SK-N-SH treated with all-trans-retinoic acid at 6 μM for 48 hours (cell line): ENCODE data around the gene ACOXL.

Experiments used
- ATAC-seq: fragments of 200-7000 bp; cut with Tn5 transposase; 3 replicates; pipeline ENCODE4 v1.9.1; 2020; ENCODE audit warnings: mild to moderate bottlenecking, moderate library complexity
- ARNTL ChIP-seq: fragments of 450-650 bp; formaldehyde crosslinking; IDR thresholded peaks from 2 replicates; pipeline ENCODE4 v1.5.0; 2020; ENCODE audit warnings: low read depth, mild to moderate bottlenecking, moderate library complexity, borderline replicate concordance
- BACH2 ChIP-seq: fragments of 250-450 bp; sonication (Bioruptor Pico); IDR thresholded peaks from 2 replicates; pipeline ENCODE4 v1.9.0; 2021; ENCODE audit warnings: mild to moderate bottlenecking, borderline replicate concordance
- CREB5 ChIP-seq: fragments of 250-450 bp; sonication (Bioruptor Pico); IDR thresholded peaks from 2 replicates; pipeline ENCODE4 v1.5.1; 2020; ENCODE audit warnings: low read depth, mild to moderate bottlenecking, moderate library complexity
- CSDC2 ChIP-seq: fragments of 250-450 bp; sonication (Bioruptor Pico); IDR thresholded peaks from 2 replicates; pipeline ENCODE4 v1.5.0; 2020; ENCODE audit warnings: mild to moderate bottlenecking, moderate library complexity
- CSRNP3 ChIP-seq: fragments of 250-450 bp; sonication (Bioruptor Pico); IDR thresholded peaks from 2 replicates; pipeline ENCODE4 v1.5.1; 2021; ENCODE audit warnings: mild to moderate bottlenecking, moderate library complexity
- GLIS3 ChIP-seq: fragments of 250-450 bp; sonication (Bioruptor Pico); IDR thresholded peaks from 2 replicates; pipeline ENCODE4 v1.5.0; 2020; ENCODE audit warnings: mild to moderate bottlenecking, moderate library complexity
- ISL1 ChIP-seq: fragments of 250-450 bp; sonication (Bioruptor Pico); IDR thresholded peaks from 2 replicates; pipeline ENCODE4 v2.1.2; 2022; ENCODE audit warnings: mild to moderate bottlenecking, moderate library complexity
- OSR1 ChIP-seq: fragments of 250-450 bp; sonication (Bioruptor Pico); IDR thresholded peaks from 2 replicates; pipeline ENCODE4 v1.8.0; 2022; ENCODE audit warnings: moderate library complexity, mild to moderate bottlenecking, inconsistent platforms
- PATZ1 ChIP-seq: fragments of 250-450 bp; sonication (Bioruptor Pico); IDR thresholded peaks from 2 replicates; pipeline ENCODE4 v1.8.0; 2020; ENCODE audit warnings: mild to moderate bottlenecking, moderate library complexity, borderline replicate concordance
- POU6F1 ChIP-seq: fragments of 250-450 bp; sonication (Bioruptor Pico); IDR thresholded peaks from 2 replicates; pipeline ENCODE4 v1.8.0; 2021; ENCODE audit warnings: low read depth, mild to moderate bottlenecking, moderate library complexity, borderline replicate concordance
- PPARA ChIP-seq: fragments of 250-450 bp; sonication (Bioruptor Pico); IDR thresholded peaks from 2 replicates; pipeline ENCODE4 v1.5.0; 2020; ENCODE audit warnings: mild to moderate bottlenecking, borderline replicate concordance
- SNAI2 ChIP-seq: fragments of 250-450 bp; sonication (Bioruptor Pico); IDR thresholded peaks from 2 replicates; pipeline ENCODE4 v1.5.0; 2020; ENCODE audit warnings: mild to moderate bottlenecking, moderate library complexity
- TCF4 ChIP-seq: fragments of 250-450 bp; sonication (Bioruptor Pico); IDR thresholded peaks from 2 replicates; pipeline ENCODE4 v1.8.0; 2021; ENCODE audit warnings: mild to moderate bottlenecking, moderate library complexity, borderline replicate concordance
- TOX ChIP-seq: fragments of 250-450 bp; sonication (Bioruptor Pico); IDR thresholded peaks from 2 replicates; pipeline ENCODE4 v1.8.0; 2021; ENCODE audit warnings: mild to moderate bottlenecking, moderate library complexity, borderline replicate concordance
- TSHZ2 ChIP-seq: fragments of 250-450 bp; sonication (Bioruptor Pico); IDR thresholded peaks from 2 replicates; pipeline ENCODE4 v1.5.0; 2020; ENCODE audit warnings: mild to moderate bottlenecking, moderate library complexity
- ZC3H10 ChIP-seq: fragments of 250-450 bp; sonication (Bioruptor Pico); IDR thresholded peaks from 2 replicates; pipeline ENCODE4 v1.5.1; 2021; ENCODE audit warnings: mild to moderate bottlenecking, moderate library complexity
- ZFP3 ChIP-seq: fragments of 250-450 bp; sonication (Bioruptor Pico); IDR thresholded peaks from 2 replicates; pipeline ENCODE4 v1.5.0; 2020; ENCODE audit warnings: mild to moderate bottlenecking, moderate library complexity
- ZFP30 ChIP-seq: fragments of 450-650 bp; formaldehyde crosslinking; IDR thresholded peaks from 2 replicates; pipeline ENCODE4 v1.5.0; 2022; ENCODE audit warnings: mild to moderate bottlenecking, moderate library complexity
- ZNF565 ChIP-seq: fragments of 450-650 bp; formaldehyde crosslinking; conservative IDR thresholded peaks from 2 replicates; pipeline ENCODE4 v1.5.0; 2020; ENCODE audit warnings: low read depth, mild to moderate bottlenecking, moderate library complexity
- ZNF70 ChIP-seq: fragments of 450-650 bp; formaldehyde crosslinking; IDR thresholded peaks from 2 replicates; pipeline ENCODE4 v1.5.0; 2020; ENCODE audit warnings: mild to moderate bottlenecking, moderate library complexity
- ZNF8 ChIP-seq: fragments of 450-650 bp; formaldehyde crosslinking; IDR thresholded peaks from 2 replicates; pipeline ENCODE4 v1.5.0; 2020; ENCODE audit warnings: mild to moderate bottlenecking, moderate library complexity

The ACOXL gene

GRCh38 chr2:110955556-110955955 is 223.2 kb downstream of the ACOXL start:
- ATAC-seq, result no peak
- TF ChIP-seq GLIS3, result no peak
- no peak for TF ChIP-seq CSDC2 (CRISPR knock-in tag)
- TF ChIP-seq CREB5, result no peak
- no peak for TF ChIP-seq CSRNP3 (CRISPR knock-in tag)
- TF ChIP-seq SNAI2 (CRISPR knock-in tag), result no peak
- no peak for TF ChIP-seq ZFP3 (CRISPR knock-in tag)
- TF ChIP-seq PATZ1, result no peak
- no peak for TF ChIP-seq ZFP30
- no peak for TF ChIP-seq ZNF8 (CRISPR knock-in tag)
- TF ChIP-seq TCF4, result no peak
- TF ChIP-seq TOX (CRISPR knock-in tag), result no peak
- TF ChIP-seq POU6F1 (CRISPR knock-in tag), result no peak

GRCh38 chr2:110957293-110957692 is 224.9 kb downstream of the ACOXL start:
- ATAC-seq, result no peak
- TF ChIP-seq SNAI2 (CRISPR knock-in tag), result no peak
- no peak for TF ChIP-seq ISL1 (CRISPR knock-in tag)
- TF ChIP-seq OSR1 (CRISPR knock-in tag), result no peak
- TF ChIP-seq BACH2 (CRISPR knock-in tag), result no peak
- TF ChIP-seq ZC3H10, result no peak
- TF ChIP-seq GLIS3, result no peak
- no peak for TF ChIP-seq ZNF70 (CRISPR knock-in tag)
- TF ChIP-seq ZNF565 (CRISPR knock-in tag), result no peak
- TF ChIP-seq ZFP3 (CRISPR knock-in tag), result no peak

- no peak for ATAC-seq
- TF ChIP-seq ZFP30, result no peak
- no peak for TF ChIP-seq ISL1 (CRISPR knock-in tag)
- TF ChIP-seq PPARA (CRISPR knock-in tag), result no peak
- TF ChIP-seq BACH2 (CRISPR knock-in tag), result no peak
- TF ChIP-seq TSHZ2 (CRISPR knock-in tag), result no peak
- no peak for TF ChIP-seq ARNTL (CRISPR knock-in tag)
- no peak for TF ChIP-seq ZFP3 (CRISPR knock-in tag)
- no peak for TF ChIP-seq TCF4
- TF ChIP-seq ZNF565 (CRISPR knock-in tag), result no peak
- TF ChIP-seq OSR1 (CRISPR knock-in tag), result no peak
- TF ChIP-seq PATZ1, result no peak
These were observed 226.2 kb downstream of the ACOXL start for GRCh38 chr2:110958346-110959119.
